ENCODE results near the gene ASB16. TPM values are rescaled to one million over a fixed set of nuclear protein-coding genes. Genes with fewer than 3 reads are reported as not detected.

ASB16 gene
- total RNA-seq, 4 donors from 2014 or later = not detected

DNA sequence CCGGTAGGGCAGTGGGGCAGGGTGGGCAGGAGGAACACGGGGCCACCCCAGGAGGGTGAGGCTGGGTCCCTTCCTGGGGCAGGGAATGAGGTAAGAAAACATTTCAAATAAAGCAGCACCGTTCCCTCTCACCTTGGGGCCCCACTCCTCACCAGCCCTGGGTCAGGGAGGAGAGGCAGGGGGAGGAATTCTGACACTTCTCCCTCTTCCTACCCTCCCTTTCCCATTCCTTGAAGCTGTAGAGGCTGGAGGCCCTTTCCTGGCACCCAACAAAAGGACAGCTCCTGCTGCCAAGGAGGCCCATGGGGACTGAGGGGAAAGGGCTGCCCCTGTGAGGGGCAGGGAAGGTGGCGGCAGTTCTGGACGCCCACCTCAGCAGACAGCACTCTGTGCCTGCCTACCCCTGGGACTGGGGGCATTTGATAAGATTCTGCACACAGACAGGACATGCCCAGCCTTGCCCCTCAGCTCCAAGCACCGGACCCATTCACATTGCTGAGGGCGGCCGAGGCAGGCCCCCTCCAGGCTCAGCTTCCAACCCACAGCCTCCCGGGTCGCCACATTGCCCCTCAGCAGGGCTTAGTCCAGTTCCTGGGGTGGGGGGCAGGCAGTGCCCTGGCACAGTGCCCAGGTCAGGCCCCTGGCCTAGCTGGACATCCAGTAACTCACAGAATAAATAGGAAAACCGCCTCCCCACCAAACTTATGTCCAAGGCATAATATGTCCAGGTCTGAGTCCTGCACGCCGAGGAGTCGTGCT lies 23.0 kb downstream of the ASB16 start:
- TF ChIP-seq, protein P1, sequence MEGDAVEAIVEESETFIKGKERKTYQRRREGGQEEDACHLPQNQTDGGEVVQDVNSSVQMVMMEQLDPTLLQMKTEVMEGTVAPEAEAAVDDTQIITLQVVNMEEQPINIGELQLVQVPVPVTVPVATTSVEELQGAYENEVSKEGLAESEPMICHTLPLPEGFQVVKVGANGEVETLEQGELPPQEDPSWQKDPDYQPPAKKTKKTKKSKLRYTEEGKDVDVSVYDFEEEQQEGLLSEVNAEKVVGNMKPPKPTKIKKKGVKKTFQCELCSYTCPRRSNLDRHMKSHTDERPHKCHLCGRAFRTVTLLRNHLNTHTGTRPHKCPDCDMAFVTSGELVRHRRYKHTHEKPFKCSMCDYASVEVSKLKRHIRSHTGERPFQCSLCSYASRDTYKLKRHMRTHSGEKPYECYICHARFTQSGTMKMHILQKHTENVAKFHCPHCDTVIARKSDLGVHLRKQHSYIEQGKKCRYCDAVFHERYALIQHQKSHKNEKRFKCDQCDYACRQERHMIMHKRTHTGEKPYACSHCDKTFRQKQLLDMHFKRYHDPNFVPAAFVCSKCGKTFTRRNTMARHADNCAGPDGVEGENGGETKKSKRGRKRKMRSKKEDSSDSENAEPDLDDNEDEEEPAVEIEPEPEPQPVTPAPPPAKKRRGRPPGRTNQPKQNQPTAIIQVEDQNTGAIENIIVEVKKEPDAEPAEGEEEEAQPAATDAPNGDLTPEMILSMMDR (IDR thresholded peaks at IDR 0.05; ENCODE audit: low read depth) = no peak

DNA sequence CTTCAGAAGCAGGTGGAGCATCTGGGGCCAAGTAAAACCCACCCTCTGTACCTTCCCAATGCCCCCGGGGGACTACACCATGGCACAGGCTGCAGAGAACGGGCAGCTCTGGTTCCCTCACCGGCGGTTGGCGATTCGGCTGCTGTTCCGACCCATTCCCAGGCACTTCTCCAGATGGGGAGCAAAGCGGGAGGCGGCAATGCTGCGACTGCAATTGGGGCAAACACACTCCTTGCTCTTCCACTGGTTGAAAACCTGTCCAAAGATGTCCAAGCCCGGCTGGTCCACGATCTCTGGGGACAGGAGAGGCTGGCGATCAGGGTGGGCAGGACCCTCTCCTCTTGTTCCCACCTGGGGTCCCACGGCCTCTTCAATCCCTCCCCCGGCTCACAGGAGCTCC lies 26.6 kb downstream of the ASB16 start:
- TF ChIP-seq, protein P1 (IDR thresholded peaks at IDR 0.05; ENCODE audit: low read depth) = no peak

DNA sequence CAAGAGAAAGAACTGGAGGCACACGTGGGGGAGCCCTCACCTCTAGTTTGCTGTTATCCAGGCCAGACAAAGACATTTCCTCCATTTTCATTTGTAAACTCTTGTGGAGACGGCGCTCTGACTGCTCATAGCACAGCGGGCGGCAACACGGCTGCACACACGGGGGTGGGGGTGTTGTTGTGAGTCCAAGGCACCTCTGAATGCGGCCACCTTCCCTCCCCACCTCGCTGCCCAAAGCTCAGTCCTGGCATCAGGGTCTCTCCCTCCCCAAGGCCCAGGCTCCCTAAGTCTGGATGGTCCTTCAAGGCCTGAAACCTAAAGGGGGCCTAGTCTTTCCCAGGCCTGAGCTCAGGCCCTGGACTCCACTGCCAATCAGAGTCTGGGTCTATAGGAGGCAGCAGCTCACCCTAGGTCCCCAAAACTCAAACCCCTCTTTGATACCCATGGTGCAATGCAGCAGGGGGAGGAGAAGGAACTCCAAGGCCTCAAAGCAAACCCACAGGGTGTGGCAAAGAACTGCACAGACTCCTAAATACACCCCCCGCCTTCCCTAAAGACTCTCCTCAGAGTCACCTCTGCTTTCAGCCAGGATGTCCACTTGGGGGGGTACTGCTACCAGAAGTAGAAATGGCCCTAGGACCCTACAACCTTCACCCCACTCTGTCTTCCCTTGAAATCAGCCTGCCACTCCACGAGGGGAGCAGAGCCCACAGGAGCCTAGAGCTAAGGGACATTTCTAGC lies 27.6 kb downstream of the ASB16 start:
- TF ChIP-seq, protein P1 (IDR thresholded peaks at IDR 0.05; ENCODE audit: low read depth) = no peak

DNA sequence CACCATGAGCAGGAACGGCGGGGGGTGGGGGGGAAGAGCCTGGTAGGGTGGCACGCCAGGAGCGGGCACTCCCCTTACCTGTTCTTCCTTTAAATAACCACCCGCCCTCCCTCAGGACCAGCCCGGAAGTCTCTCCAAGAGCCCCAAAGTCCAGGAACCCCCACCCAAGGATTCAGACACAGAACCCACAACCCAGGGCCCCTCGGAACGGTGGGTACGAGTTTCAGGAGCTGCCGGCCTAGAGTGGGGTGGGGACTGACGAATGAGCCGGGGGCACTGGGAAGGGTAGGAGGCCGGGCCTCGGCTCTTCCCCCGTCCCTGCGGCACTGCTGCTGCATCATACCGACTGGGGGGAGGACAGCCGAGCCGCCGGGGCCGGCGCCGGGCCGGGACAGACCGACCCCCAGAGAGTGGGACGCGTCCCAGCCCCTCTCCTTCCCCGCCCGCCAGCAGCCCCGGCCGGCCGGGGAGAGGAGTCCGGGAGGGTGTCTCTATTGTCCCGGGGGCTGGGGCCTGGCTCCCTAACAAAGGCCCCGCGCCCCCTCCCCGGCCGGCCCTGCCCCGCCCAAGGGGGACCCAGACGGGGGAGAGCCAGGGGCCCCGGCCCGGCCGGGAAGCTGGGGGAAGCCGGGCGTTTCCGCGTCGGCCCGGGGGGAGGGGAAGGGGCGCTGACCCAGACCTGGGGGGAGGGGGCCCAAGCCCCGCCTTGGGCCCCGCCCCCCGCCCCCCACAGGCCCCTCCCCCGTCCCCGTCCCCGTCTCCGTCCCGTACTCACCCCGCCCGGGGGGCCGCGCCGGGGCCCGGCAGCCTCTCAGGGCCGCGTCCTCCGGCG lies 28.4 kb downstream of the ASB16 start:
- TF ChIP-seq, protein P1 (IDR thresholded peaks at IDR 0.05; ENCODE audit: low read depth) = no peak

DNA sequence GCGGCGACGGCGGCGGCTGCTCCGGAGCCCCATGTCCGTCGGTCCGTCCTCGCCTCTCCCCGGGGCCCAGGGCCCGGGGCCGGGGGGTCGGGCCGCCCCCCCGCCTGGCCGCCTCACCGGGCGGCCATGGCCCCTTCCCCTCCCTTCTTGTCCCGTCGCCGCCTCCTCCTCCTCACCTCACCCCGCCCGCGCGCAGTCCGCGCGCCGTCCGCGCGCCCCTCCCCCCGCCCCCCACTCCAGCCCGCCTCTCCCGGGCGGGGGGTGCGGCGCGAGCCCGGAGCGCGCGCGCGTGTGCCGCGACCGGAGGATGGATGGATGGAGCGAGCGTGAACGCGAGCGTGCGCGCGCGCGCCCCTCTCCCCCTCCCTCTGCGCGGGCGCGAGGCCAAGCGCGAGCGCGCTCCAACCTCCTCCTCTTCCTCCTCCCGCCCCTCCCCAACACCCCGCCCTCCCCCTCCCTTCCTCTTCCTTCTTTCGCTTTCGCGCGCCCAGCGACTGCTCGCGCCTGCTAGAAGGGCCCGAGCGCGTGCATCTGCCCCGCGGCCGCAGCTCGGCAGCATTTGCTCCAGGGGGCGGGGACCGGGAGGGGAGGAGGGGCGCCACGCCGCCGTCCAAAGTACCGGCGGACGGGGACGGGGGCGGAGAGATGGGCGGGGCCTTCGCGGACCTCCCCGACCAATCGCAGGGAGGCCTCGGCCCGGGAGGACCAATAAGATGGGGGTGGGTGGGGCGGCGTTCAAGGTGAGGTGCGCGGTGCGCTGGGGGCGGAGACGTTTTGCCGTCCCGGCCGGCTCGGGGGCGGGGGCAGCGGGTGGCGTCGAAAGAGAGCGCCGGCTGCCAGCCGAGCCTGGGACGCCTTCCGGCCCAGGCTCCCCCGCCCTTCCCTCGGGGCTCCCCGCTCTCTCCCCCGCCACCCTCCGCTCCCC lies 29.3 kb downstream of the ASB16 start, which contains the start of gene ATXN7L3:
Gene ATXN7L3, minus strand, starts transcription at position 332 of the 925 bp plus-strand sequence. CDS start 1,814 bp downstream, outside the sequence.
- TF ChIP-seq, protein P1 (IDR thresholded peaks at IDR 0.05; ENCODE audit: low read depth) = no peak

DNA sequence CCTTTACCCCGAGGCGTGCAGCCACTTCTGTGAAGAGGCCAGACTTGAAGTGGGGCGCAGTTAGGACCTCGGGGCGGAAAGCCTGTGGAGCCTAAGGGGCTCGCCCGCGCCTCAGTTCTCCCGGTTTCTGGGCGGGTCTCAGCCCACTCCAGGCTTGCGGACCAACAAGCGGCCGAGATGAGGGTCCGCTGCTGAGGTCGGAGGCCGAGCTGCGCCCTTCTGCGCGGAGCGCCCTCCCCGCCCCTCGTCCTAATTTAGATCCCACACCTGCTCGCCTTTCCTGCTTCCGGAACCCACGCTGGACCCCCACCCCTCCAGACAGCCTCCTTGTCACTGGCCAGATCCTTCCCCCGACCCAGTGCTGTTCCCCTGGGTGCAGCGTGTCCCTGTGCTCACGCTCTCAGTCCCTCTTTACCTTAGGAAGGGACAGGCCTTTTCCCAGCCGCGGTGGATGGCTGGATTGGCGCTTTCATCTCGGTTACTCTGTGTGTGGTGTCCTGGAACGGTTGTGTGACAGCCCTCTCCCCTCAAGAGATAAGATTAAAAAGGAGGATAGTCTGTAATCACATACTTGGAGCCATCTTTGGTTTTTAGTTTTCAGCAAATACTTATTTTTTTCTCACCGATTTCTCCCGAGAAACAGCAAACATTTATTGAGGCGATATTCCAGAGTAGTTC lies 30.1 kb downstream of the ASB16 start:
- TF ChIP-seq, protein P1 (IDR thresholded peaks at IDR 0.05; ENCODE audit: low read depth) = no peak
